T follicular helper cell (primary cell): ENCODE data around the gene TSBP1.
"Not testable (repeated sequence)": the region's sequence is repeated elsewhere in the genome, so short reads cannot be mapped to it uniquely, and the experiment has no call there.

Experiments used
- DNase-seq: peaks from one replicate; pipeline ENCODE4 v3.0.0-alpha.2; 2020; ENCODE audit warnings: low read depth

Gene TSBP1

GRCh38 chr6:32288426-32288825 lies 83.3 kb downstream of the TSBP1 start:
- no peak for DNase-seq

GRCh38 chr6:32273801-32274577 lies 97.7 kb downstream of the TSBP1 start:
- not testable (repeated sequence) for DNase-seq

- no peak for DNase-seq
Measured at GRCh38 chr6:32271429-32271828, 100.3 kb downstream of the TSBP1 start.

- DNase-seq = not testable (repeated sequence)
Measured at GRCh38 chr6:32268459-32268858, 103.2 kb downstream of the TSBP1 start.

GRCh38 chr6:32267035-32267434 lies 104.7 kb downstream of the TSBP1 start:
- DNase-seq = no peak

GRCh38 chr6:32257262-32257661 lies 114.4 kb downstream of the TSBP1 start:
- DNase-seq = not testable (repeated sequence)

GRCh38 chr6:32255199-32256153 lies 116.2 kb downstream of the TSBP1 start:
- DNase-seq = peak; percentile 32

GRCh38 chr6:32254761-32255198 lies 116.9 kb downstream of the TSBP1 start:
- DNase-seq = no peak

- no peak for DNase-seq
Measured at GRCh38 chr6:32252331-32253009, 119.2 kb downstream of the TSBP1 start.

- no peak for DNase-seq
Measured at GRCh38 chr6:32249262-32249661, 122.4 kb downstream of the TSBP1 start.

GRCh38 chr6:32247401-32247800 lies 124.3 kb downstream of the TSBP1 start:
- DNase-seq = no peak

- peak; percentile 49 for DNase-seq
Measured at GRCh38 chr6:32244946-32245398, 126.7 kb downstream of the TSBP1 start.

GRCh38 chr6:32244270-32244669 lies 127.4 kb downstream of the TSBP1 start:
- no peak for DNase-seq
